Urinary bladder (tissue), 4 donors: ENCODE measurements around the gene PIK3C2G. TPM values are rescaled to one million over a fixed set of nuclear protein-coding genes. Genes with fewer than 3 reads are reported as not detected.

Experiments used
- DNase-seq: peaks from one replicate; pipeline ENCODE4 v3.0.0-alpha.2; 2015; ENCODE audit errors: extremely low spot score
- H3K27ac ChIP-seq: one replicate; pipeline ENCODE4 v1.5.1; 2013; ENCODE audit warnings: low read depth, mild to moderate bottlenecking, moderate library complexity
- H3K36me3 ChIP-seq: one replicate; pipeline ENCODE4 v1.6.1; 2013; ENCODE audit warnings: mild to moderate bottlenecking, moderate library complexity; ENCODE audit not compliant: insufficient read depth
- H3K4me1 ChIP-seq: one replicate; pipeline ENCODE4 v1.6.1; 2013; ENCODE audit warnings: mild to moderate bottlenecking, moderate library complexity; ENCODE audit not compliant: insufficient read depth
- H3K4me3 ChIP-seq: one replicate; pipeline ENCODE4 v1.5.1; 2013; ENCODE audit warnings: low read depth, low read length
- WGBS: extraction: QIAGEN DNeasy Blood & Tissue Kit; methylation state at CpG from one replicate; pipeline ENCODE4 v1.1.7; 2013; 5-methylcytosine and 5-hydroxymethylcytosine counted together
- polyA plus RNA-seq: library from polyadenylated mRNA; stranded (reverse); fragments of 200-250 nt; gene quantifications from one replicate; pipeline ENCODE4 v1.2.3, GENCODE V29; 2013
- total RNA-seq: library from RNA; depleted of rRNA; stranded (reverse); fragments of >200 nt; gene quantifications from one replicate; pipeline ENCODE4 v1.2.3, GENCODE V29; 2014
- donor health status: healthy with polysubstance abuse.
- donor health status: healthy.

The PIK3C2G gene
- total and polyA plus RNA-seq, 2 donors: 0.03 to 1.2 TPM

- WGBS: 83% methylated on average over 1 of the region's 1 CpG
- Histone ChIP-seq H3K36me3 (no peaks in the 10 kb centered on the region), H3K4me1 (peaks cover under 1% of the 10 kb centered on the region), H3K4me3 (no peak overlapping the region), H3K27ac (no peak overlapping the region)
- DNase-seq: no peak
Measured at GRCh38 chr12:18457362-18457761, 196.0 kb downstream of the PIK3C2G start.

DNA sequence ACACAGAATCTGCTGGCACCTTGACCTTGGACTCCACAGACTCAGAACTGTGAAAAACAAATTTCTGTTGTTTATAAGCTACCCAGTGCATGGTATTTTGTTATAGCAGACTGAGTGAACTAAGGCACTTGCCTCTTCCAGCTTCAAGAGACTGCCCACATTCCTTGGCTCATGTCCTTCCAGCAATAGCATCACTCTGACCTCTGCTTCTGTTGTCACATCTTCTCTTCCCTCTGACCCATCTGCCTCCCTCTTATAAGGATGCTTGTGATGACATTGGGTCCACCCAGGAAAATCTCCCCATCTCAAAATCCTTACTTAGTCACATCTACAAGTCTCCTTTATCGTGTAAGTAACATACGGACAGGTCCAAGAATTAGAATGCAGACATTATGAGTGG is 200.4 kb downstream of the PIK3C2G start:
- Histone ChIP-seq H3K4me3 (no peak overlapping the region), H3K27ac (no peak overlapping the region), H3K36me3 (no peaks in the 10 kb centered on the region), H3K4me1 (peaks cover 3% of the 10 kb centered on the region)
- 83% methylated on average over 2 of the region's 2 CpGs for WGBS
- DNase-seq: no peak

GRCh38 chr12:18462442-18462841 is 201.1 kb downstream of the PIK3C2G start:
- 14% methylated on average over 3 of the region's 3 CpGs for WGBS

GRCh38 chr12:18467620-18468245 is 206.4 kb downstream of the PIK3C2G start:
- Histone ChIP-seq H3K4me3 (no peak overlapping the region), H3K36me3 (no peaks in the 10 kb centered on the region), H3K27ac (no peak overlapping the region), H3K4me1 (no peaks in the 10 kb centered on the region)
- DNase-seq: no peak

More at GRCh38 chr12:18462442-18462841, 201.1 kb downstream of the PIK3C2G start:
- Histone ChIP-seq H3K27ac (no peak overlapping the region), H3K4me3 (no peak overlapping the region), H3K4me1 (peaks cover 3% of the 10 kb centered on the region), H3K36me3 (no peaks in the 10 kb centered on the region)
- peak; percentile 35 for DNase-seq

- no peaks in the 10 kb centered on the region for H3K36me3 ChIP-seq
- no peak for DNase-seq
- H3K4me3 ChIP-seq: no peak overlapping the region
- no peak overlapping the region for H3K27ac ChIP-seq
- WGBS: 98% methylated on average over 1 of the region's 1 CpG
- H3K4me1 ChIP-seq: no peaks in the 10 kb centered on the region
Measured at GRCh38 chr12:18468246-18469075, 207.1 kb downstream of the PIK3C2G start.

DNA sequence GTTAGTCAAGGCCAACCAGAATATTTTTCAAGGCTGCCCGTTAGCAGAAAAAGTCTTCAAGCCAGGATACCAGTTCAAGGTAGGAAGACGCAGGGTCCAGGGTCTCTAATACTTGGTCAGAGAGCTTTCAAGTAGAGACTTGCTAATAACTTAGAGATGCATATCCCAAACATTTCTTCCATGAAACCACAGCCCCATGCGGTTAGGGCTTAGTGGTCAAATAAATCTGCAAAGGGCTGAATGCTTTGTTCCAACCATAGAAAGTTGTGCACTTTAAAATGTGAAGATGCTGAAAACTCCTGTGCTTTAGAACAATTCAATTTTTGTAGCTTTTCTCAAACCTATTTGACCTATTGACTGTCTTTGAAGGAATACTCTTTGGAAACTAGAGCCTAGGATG is 208.9 kb downstream of the PIK3C2G start:
- Histone ChIP-seq H3K27ac (no peak overlapping the region), H3K4me3 (no peak overlapping the region), H3K36me3 (no peaks in the 10 kb centered on the region), H3K4me1 (no peaks in the 10 kb centered on the region)
- no peak for DNase-seq
- 91% methylated on average over 3 of the region's 3 CpGs for WGBS

DNA sequence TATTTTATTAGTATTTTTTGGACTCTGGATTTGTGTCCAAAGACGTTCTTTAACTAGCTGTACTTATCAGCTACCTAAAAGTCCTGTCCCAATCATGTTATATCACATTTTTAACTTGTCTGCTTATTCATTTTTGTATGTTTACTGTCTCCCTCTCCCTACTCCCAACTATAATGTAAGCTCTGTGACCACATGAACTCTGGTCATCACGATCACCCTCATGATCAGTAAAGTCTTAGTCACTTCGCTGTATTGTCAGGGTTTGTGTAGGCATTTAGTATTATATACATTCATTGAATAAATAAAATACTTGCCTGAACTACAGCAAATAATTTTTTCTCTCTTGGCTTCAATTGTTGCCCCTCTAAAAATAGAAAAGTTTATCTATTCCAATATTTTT is 211.0 kb downstream of the PIK3C2G start:
- H3K4me3 ChIP-seq: no peak overlapping the region
- no peak overlapping the region for H3K27ac ChIP-seq
- no peaks in the 10 kb centered on the region for H3K4me1 ChIP-seq
- WGBS: 78% methylated on average over 3 of the region's 3 CpGs
- no peaks in the 10 kb centered on the region for H3K36me3 ChIP-seq
- no peak for DNase-seq

DNA sequence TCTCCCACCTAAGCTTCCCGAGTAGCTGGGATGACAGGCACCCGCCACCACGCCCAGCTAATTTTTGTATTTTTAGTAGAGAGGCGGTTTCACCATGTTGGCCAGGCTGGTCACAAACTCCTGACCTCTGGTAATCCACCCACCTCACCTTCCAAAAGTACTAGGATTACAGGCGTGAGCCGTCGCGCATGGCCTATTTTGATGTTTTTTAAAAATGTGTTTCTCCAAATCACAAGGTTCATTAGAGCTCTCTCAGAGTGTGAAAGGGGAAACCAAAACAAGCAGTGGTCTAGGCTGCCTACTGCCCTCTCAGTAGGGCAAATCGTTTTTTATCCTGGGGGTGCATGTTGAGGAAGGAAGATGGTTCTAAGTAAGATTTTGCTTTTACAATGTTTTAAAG is 211.5 kb downstream of the PIK3C2G start:
- DNase-seq: no peak
- Histone ChIP-seq H3K4me1 (no peaks in the 10 kb centered on the region), H3K4me3 (no peak overlapping the region), H3K27ac (no peak overlapping the region), H3K36me3 (no peaks in the 10 kb centered on the region)
- WGBS: 95% methylated on average over 9 of the region's 9 CpGs

- no peak overlapping the region for H3K27ac ChIP-seq
- WGBS: 40% methylated on average over 4 of the region's 4 CpGs
- H3K4me3 ChIP-seq: no peak overlapping the region
- no peaks in the 10 kb centered on the region for H3K4me1 ChIP-seq
- DNase-seq: no peak
- H3K36me3 ChIP-seq: no peaks in the 10 kb centered on the region
Measured at GRCh38 chr12:18476861-18477260, 215.5 kb downstream of the PIK3C2G start.

DNA sequence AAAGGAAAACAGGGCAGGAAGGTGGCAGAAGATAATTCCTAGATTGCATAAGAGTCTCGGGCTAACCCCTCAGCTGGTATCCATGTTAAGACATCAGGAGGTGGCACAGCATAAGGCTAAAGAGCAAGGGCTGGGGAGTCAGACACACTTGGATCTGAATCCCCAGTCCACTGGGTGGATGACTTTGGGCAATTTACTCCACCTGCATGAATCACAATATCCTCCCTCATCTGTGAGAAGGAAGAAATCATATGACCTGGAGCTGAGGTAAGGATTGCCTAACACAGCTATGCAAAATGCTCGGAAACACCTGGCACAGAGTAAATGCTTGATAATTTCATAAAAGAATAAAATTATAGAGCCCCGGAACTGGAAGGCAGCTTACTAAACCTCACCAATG is 217.9 kb downstream of the PIK3C2G start:
- H3K4me1 ChIP-seq: no peaks in the 10 kb centered on the region
- 95% methylated on average over 3 of the region's 3 CpGs for WGBS
- no peak for DNase-seq
- no peak overlapping the region for H3K4me3 ChIP-seq
- H3K27ac ChIP-seq: no peak overlapping the region
- no peaks in the 10 kb centered on the region for H3K36me3 ChIP-seq

DNA sequence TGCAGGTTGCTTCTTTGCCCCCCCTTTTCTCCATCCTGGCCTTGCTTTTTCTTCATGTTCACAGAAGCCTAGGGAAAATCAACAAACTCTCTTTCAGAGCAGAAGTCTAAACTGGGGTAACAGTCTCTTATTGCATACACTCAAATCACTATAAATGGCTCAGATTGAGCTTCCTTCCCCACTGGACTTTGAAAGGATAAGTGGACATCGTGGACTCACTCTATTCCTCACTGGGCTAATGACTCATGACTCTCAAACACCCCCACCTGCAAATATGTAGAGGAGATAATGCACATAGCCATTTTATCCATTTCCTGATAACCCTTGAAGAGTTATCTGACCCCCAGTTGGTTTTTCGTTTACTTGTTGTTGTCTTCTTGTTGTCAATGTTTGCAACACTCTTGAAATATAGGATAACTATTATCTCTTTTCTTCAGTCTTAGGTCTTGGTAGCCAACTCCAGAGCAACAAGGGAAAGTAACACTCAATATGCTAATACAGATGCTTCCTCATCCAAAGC is 221.3 kb downstream of the PIK3C2G start:
- Histone ChIP-seq H3K4me1 (no peaks in the 10 kb centered on the region), H3K4me3 (no peak overlapping the region), H3K27ac (no peak overlapping the region), H3K36me3 (no peaks in the 10 kb centered on the region)
- DNase-seq: no peak
- 69% methylated on average over 2 of the region's 2 CpGs for WGBS

- Histone ChIP-seq H3K36me3 (no peaks in the 10 kb centered on the region), H3K27ac (no peak overlapping the region), H3K4me1 (no peaks in the 10 kb centered on the region), H3K4me3 (no peak overlapping the region)
- no peak for DNase-seq
- WGBS: 81% methylated on average over 3 of the region's 3 CpGs
Measured at GRCh38 chr12:18483698-18484325, 222.5 kb downstream of the PIK3C2G start.

DNA sequence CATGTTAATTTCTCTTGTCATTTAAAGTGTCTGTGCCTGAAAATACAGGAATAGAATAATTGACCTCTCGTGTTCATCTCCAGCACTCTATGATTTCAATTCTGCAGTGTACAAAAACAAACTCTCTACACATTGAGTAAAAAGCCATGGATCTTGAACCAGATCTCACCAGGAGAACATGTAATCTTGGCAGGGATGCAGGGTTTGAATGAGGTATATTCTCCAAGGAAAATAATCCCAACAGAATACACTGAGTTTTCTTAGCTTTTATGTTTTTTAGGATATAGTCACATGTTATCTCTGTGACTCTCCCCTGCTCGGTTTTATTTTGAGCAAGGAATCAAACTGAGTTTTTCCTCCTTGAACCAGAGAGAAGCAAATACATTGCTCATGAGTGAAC is 224.7 kb downstream of the PIK3C2G start:
- WGBS: 79% methylated on average over 2 of the region's 2 CpGs
- Histone ChIP-seq H3K4me1 (no peaks in the 10 kb centered on the region), H3K36me3 (no peaks in the 10 kb centered on the region)

DNA sequence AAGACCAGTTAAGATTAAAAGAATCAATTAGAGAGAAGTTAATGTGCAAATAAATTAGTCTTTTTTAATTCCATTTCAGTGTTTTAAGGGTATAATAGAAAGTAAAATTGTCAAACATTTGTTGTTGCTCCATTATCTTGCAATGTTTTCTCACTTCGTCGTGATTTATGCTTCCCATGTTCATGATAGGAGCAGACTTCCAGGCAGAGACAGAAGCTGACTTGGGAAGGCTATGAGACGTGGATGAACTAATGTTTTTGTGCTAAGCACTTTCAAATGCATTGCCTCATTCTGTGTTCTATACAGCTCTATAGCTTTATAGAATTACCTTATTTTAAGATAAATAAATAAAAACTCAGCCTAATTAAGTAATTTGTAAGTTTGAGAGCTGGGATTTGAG is 226.2 kb downstream of the PIK3C2G start:
- 81% methylated on average over 3 of the region's 3 CpGs for WGBS

More for the DNA sequence above, 224.7 kb downstream of the PIK3C2G start:
- Histone ChIP-seq H3K27ac (no peak overlapping the region), H3K4me3 (no peak overlapping the region)
- no peak for DNase-seq

More for the DNA sequence above, 226.2 kb downstream of the PIK3C2G start:
- DNase-seq: no peak
- Histone ChIP-seq H3K4me1 (no peaks in the 10 kb centered on the region), H3K36me3 (no peaks in the 10 kb centered on the region), H3K27ac (no peak overlapping the region), H3K4me3 (no peak overlapping the region)
